ENCODE results near the gene ELAVL2.

Gene ELAVL2

DNA sequence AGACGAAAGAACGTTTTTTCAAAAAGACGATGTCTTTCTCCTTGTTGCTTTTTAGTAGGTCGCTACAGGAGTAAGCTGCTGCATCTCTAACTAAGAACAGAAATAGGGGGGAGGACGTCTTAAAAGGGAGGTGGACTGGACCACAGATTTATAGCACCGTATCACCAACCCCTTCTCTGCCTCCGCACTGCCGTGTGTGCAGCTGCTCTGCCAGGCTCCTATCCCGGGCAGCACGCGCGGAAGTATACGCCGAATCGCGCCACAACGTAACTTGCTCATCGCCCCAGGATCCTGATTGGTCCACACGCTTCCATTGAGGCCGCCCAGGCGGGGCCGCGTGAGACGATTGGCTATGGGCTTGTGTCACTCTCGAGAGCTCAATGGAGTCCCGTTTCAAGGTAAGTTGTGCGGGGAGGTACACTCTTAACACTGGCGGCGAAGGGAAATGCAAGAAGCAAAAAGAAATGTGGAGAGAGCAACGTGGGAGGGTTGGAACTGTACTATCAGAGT, at the start of gene ELAVL2:
Gene ELAVL2, minus strand, starts transcription at position 121 of the 510 bp plus-strand sequence. CDS start 64,006 bp downstream, outside the sequence.
- Mint-ChIP-seq H3K27ac (no peak within 1 kb of the TSS), H3K4me1 (ENCODE audit: low read depth) (no peaks in the 10 kb centered on the region), H3K4me3 (no peak within 1 kb of the TSS), H3K9me3 (no peaks in the 10 kb centered on the region), H3K36me3 (ENCODE audit: low read depth) (no peaks in the 10 kb centered on the region), H3K27me3 (ENCODE audit: low read depth) (peaks cover 22% of the 10 kb centered on the region)

GRCh38 chr9:23858234-23858633, 32.2 kb upstream of the ELAVL2 start:
- H3K27ac Mint-ChIP-seq, result no peak overlapping the region
- no peak overlapping the region for H3K4me3 Mint-ChIP-seq
- no peaks in the 10 kb centered on the region for H3K4me1 Mint-ChIP-seq (ENCODE audit: low read depth)
- no peaks in the 10 kb centered on the region for H3K36me3 Mint-ChIP-seq (ENCODE audit: low read depth)
- peaks cover 13% of the 10 kb centered on the region for H3K9me3 Mint-ChIP-seq
- no peaks in the 10 kb centered on the region for H3K27me3 Mint-ChIP-seq (ENCODE audit: low read depth)

DNA sequence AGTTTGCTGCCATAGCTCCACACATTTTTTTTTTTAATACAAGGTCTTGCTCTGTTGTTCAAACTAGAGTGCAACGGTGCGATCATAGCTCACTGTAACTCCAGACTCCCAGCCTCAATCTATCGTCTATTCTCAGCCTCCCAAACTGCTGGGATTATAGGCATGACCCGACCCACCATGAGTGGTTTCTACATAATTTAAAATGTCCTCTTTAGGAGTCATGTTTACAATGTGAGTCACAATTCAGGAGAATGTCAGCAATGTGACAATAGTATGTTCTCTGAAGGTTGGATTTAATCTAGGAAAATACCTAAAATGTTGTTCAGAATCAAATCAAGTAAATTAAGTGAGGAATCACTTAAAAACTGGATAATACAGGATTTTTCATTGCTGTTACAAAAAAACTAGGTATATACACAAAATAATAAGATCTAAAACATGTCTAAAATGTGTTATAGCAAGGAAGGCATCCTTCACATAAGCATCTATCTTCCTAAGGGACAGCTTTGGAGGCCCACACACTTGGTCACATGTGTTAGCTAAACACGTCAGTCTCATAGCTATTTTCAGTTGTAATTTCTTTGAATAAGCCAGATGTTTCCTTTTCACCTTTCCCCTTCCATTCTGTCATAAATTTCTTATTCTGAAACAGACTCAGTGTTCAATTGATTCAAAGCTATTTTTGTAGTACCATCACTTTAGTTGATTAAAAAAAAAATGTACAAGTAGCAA, 30.0 kb upstream of the ELAVL2 start:
- Mint-ChIP-seq H3K36me3 (ENCODE audit: low read depth) (no peaks in the 10 kb centered on the region), H3K4me1 (ENCODE audit: low read depth) (no peaks in the 10 kb centered on the region), H3K27ac (no peak overlapping the region), H3K4me3 (no peak overlapping the region), H3K9me3 (peaks cover 12% of the 10 kb centered on the region), H3K27me3 (ENCODE audit: low read depth) (peaks cover 5% of the 10 kb centered on the region)

GRCh38 chr9:23850690-23851629, 24.9 kb upstream of the ELAVL2 start:
- Mint-ChIP-seq H3K4me3 (no peak overlapping the region), H3K9me3 (peaks cover 8% of the 10 kb centered on the region), H3K4me1 (ENCODE audit: low read depth) (no peaks in the 10 kb centered on the region), H3K27me3 (ENCODE audit: low read depth) (peaks cover 15% of the 10 kb centered on the region), H3K27ac (peak overlapping the region; percentile 24), H3K36me3 (ENCODE audit: low read depth) (no peaks in the 10 kb centered on the region)

GRCh38 chr9:23850242-23850689, 24.2 kb upstream of the ELAVL2 start:
- H3K27ac Mint-ChIP-seq, result no peak overlapping the region
- H3K4me1 Mint-ChIP-seq (ENCODE audit: low read depth), result no peaks in the 10 kb centered on the region
- H3K4me3 Mint-ChIP-seq, result no peak overlapping the region
- peaks cover 15% of the 10 kb centered on the region for H3K27me3 Mint-ChIP-seq (ENCODE audit: low read depth)
- H3K36me3 Mint-ChIP-seq (ENCODE audit: low read depth), result no peaks in the 10 kb centered on the region
- H3K9me3 Mint-ChIP-seq, result peaks cover 8% of the 10 kb centered on the region

DNA sequence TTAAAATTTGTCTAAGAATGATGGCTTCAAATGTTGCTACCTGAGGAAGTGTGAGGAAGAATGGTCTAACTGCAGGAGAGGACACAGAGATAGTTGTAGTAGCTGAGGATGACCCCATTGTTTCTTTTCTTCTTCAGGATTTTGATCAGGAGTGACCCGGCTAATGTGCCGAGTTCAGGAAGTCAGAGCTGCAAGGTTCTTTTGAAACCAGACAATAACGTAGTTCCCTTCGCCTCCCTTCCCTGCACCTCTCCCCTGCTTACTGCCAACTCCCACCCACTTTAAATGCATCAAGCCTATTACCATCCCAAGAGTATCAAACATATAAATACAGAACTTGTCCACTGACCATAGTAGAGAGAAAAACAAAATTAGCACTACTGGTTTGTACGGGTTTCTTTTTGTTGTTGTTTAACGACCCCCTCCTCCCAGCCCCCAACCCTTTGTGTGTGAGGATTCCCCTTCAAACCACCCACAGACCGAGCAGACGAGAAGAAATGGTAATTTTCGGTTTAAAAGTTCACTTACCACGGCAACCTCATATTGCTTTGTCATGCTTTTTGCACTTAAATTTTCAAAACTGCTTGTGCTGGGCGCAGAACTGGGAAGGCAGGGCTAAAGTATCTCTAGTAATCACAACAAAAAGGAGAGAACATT, 23.5 kb upstream of the ELAVL2 start:
- Mint-ChIP-seq H3K4me3 (no peak overlapping the region), H3K36me3 (ENCODE audit: low read depth) (no peaks in the 10 kb centered on the region), H3K4me1 (ENCODE audit: low read depth) (no peaks in the 10 kb centered on the region), H3K9me3 (peaks cover 8% of the 10 kb centered on the region), H3K27ac (no peak overlapping the region), H3K27me3 (ENCODE audit: low read depth) (peaks cover 15% of the 10 kb centered on the region)

DNA sequence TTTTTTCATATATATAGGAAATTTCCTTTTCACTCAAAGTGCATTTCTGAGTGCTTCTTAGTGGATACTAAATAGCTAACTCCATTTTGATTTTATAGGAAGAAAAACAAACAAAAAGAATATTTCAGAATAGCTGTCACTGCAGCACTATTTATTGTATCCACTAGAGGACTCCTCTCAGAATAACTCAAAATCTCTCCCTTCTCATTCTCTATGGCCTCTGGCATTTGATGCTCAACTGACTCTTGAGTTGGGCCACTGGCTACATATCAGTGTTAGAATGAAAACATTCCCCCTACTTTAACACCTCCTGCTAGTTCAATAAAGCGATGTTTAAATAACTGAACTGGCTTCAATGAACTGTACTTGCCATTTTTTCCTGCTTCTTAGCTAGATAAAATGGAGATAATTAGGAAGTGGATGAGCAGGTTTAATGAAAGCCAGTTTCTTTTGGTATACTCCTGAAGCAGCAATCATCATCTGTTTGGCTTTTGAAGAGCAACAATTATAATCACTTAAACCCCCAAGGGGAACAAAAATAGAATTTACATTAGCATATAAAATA, 16.6 kb upstream of the ELAVL2 start:
- no peaks in the 10 kb centered on the region for H3K4me1 Mint-ChIP-seq (ENCODE audit: low read depth)

DNA sequence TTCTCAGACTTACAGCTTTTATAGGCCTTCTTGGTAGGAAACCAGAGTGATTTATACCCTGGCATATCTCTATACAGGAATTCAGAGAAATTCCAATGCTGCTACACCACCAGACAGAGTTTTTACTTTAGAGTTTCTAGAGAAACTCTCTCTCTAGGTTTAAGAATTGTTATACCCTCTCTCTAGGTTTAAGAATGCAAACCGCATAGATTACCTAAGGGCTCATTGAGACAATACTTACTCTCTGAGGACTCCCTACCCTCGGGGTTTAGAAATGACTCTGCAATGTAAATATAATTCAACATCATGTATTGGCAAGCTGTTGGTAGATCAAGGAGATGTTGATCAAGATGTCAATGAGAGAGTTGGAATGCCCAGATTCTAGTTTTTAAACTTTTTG, 15.3 kb upstream of the ELAVL2 start:
- no peaks in the 10 kb centered on the region for H3K36me3 Mint-ChIP-seq (ENCODE audit: low read depth)
- H3K27me3 Mint-ChIP-seq (ENCODE audit: low read depth), result no peaks in the 10 kb centered on the region
- H3K9me3 Mint-ChIP-seq, result no peaks in the 10 kb centered on the region
- H3K4me3 Mint-ChIP-seq, result no peak overlapping the region
- no peaks in the 10 kb centered on the region for H3K4me1 Mint-ChIP-seq (ENCODE audit: low read depth)
- H3K27ac Mint-ChIP-seq, result no peak overlapping the region

More for the DNA sequence above, 16.6 kb upstream of the ELAVL2 start:
- H3K27me3 Mint-ChIP-seq (ENCODE audit: low read depth), result no peaks in the 10 kb centered on the region
- no peak overlapping the region for H3K27ac Mint-ChIP-seq
- H3K9me3 Mint-ChIP-seq, result no peaks in the 10 kb centered on the region
- no peak overlapping the region for H3K4me3 Mint-ChIP-seq
- H3K36me3 Mint-ChIP-seq (ENCODE audit: low read depth), result no peaks in the 10 kb centered on the region

- no peaks in the 10 kb centered on the region for H3K4me1 Mint-ChIP-seq (ENCODE audit: low read depth)
- H3K27me3 Mint-ChIP-seq (ENCODE audit: low read depth), result peaks cover under 1% of the 10 kb centered on the region
- no peaks in the 10 kb centered on the region for H3K36me3 Mint-ChIP-seq (ENCODE audit: low read depth)
- H3K9me3 Mint-ChIP-seq, result no peaks in the 10 kb centered on the region
- H3K27ac Mint-ChIP-seq, result no peak overlapping the region
- no peak overlapping the region for H3K4me3 Mint-ChIP-seq
Observed at GRCh38 chr9:23837038-23837437, 11.0 kb upstream of the ELAVL2 start.

- Mint-ChIP-seq H3K27ac (no peak overlapping the region), H3K4me3 (no peak overlapping the region), H3K27me3 (ENCODE audit: low read depth) (peaks cover 17% of the 10 kb centered on the region), H3K36me3 (ENCODE audit: low read depth) (no peaks in the 10 kb centered on the region), H3K9me3 (no peaks in the 10 kb centered on the region), H3K4me1 (ENCODE audit: low read depth) (no peaks in the 10 kb centered on the region)
Observed at GRCh38 chr9:23830929-23831730, 5.1 kb upstream of the ELAVL2 start.

- no peak overlapping the region for H3K27ac Mint-ChIP-seq
- no peaks in the 10 kb centered on the region for H3K4me1 Mint-ChIP-seq (ENCODE audit: low read depth)
- no peaks in the 10 kb centered on the region for H3K36me3 Mint-ChIP-seq (ENCODE audit: low read depth)
- peaks cover 17% of the 10 kb centered on the region for H3K27me3 Mint-ChIP-seq (ENCODE audit: low read depth)
- no peaks in the 10 kb centered on the region for H3K9me3 Mint-ChIP-seq
- H3K4me3 Mint-ChIP-seq, result no peak overlapping the region
Observed at GRCh38 chr9:23830476-23830805, 4.4 kb upstream of the ELAVL2 start.

GRCh38 chr9:23829580-23830475, 3.8 kb upstream of the ELAVL2 start:
- H3K27me3 Mint-ChIP-seq (ENCODE audit: low read depth), result peaks cover 17% of the 10 kb centered on the region
- no peaks in the 10 kb centered on the region for H3K36me3 Mint-ChIP-seq (ENCODE audit: low read depth)
- H3K27ac Mint-ChIP-seq, result no peak overlapping the region
- H3K4me1 Mint-ChIP-seq (ENCODE audit: low read depth), result no peaks in the 10 kb centered on the region
- H3K4me3 Mint-ChIP-seq, result no peak overlapping the region
- no peaks in the 10 kb centered on the region for H3K9me3 Mint-ChIP-seq

- Mint-ChIP-seq H3K4me1 (ENCODE audit: low read depth) (no peaks in the 10 kb centered on the region), H3K27me3 (ENCODE audit: low read depth) (peaks cover 20% of the 10 kb centered on the region), H3K4me3 (no peak overlapping the region), H3K27ac (no peak overlapping the region), H3K9me3 (no peaks in the 10 kb centered on the region), H3K36me3 (ENCODE audit: low read depth) (no peaks in the 10 kb centered on the region)
Observed at GRCh38 chr9:23825700-23826099, 340 bp downstream of the ELAVL2 start.

Measured in T-helper 1 cell treated with Interleukin-12 subunit alpha and Interleukin-12 subunit beta and Interleukin-4 antibody, amounts not matched to agents 30 μg/mL and 1 μg/mL, for 36 hours (primary cell).